ENCODE data around the gene ACER3. TPM values are rescaled to one million over a fixed set of nuclear protein-coding genes. Genes with fewer than 3 reads are reported as not detected.
"Not testable (repeated sequence)": the region's sequence is repeated elsewhere in the genome, so short reads cannot be mapped to it uniquely, and the experiment has no call there.

ACER3 gene
- total RNA-seq, 1 donor from 2014 or later: 14.7 TPM

- DNase-seq (ENCODE audit: low spot score, unreplicated experiment): no peak
- H3K27ac Mint-ChIP-seq: no peak overlapping the region
- TF ChIP-seq, protein P1, sequence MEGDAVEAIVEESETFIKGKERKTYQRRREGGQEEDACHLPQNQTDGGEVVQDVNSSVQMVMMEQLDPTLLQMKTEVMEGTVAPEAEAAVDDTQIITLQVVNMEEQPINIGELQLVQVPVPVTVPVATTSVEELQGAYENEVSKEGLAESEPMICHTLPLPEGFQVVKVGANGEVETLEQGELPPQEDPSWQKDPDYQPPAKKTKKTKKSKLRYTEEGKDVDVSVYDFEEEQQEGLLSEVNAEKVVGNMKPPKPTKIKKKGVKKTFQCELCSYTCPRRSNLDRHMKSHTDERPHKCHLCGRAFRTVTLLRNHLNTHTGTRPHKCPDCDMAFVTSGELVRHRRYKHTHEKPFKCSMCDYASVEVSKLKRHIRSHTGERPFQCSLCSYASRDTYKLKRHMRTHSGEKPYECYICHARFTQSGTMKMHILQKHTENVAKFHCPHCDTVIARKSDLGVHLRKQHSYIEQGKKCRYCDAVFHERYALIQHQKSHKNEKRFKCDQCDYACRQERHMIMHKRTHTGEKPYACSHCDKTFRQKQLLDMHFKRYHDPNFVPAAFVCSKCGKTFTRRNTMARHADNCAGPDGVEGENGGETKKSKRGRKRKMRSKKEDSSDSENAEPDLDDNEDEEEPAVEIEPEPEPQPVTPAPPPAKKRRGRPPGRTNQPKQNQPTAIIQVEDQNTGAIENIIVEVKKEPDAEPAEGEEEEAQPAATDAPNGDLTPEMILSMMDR (IDR thresholded peaks at IDR 0.05; ENCODE audit: unreplicated experiment): no peak
- H3K36me3 Mint-ChIP-seq (ENCODE audit: insufficient read depth): no peaks in the 10 kb centered on the region
- H3K27me3 Mint-ChIP-seq: peaks cover 6% of the 10 kb centered on the region
- H3K9me3 Mint-ChIP-seq (ENCODE audit: low read depth): no peaks in the 10 kb centered on the region
- no peak overlapping the region for H3K4me3 Mint-ChIP-seq (ENCODE audit: low read depth)
- peaks cover 3% of the 10 kb centered on the region for H3K4me1 Mint-ChIP-seq (ENCODE audit: low read depth)
These were observed 11.3 kb upstream of the ACER3 start for GRCh38 chr11:76849376-76849775.

- Mint-ChIP-seq H3K4me1 (ENCODE audit: low read depth) (peaks cover 3% of the 10 kb centered on the region), H3K4me3 (ENCODE audit: low read depth) (no peak overlapping the region), H3K27me3 (peaks cover 6% of the 10 kb centered on the region), H3K36me3 (ENCODE audit: insufficient read depth) (no peaks in the 10 kb centered on the region), H3K9me3 (ENCODE audit: low read depth) (no peaks in the 10 kb centered on the region), H3K27ac (no peak overlapping the region)
- TF ChIP-seq, protein P1 (IDR thresholded peaks at IDR 0.05; ENCODE audit: unreplicated experiment): no peak
- DNase-seq (ENCODE audit: low spot score, unreplicated experiment): no peak
These were observed 10.6 kb upstream of the ACER3 start for GRCh38 chr11:76850130-76850529.

DNA sequence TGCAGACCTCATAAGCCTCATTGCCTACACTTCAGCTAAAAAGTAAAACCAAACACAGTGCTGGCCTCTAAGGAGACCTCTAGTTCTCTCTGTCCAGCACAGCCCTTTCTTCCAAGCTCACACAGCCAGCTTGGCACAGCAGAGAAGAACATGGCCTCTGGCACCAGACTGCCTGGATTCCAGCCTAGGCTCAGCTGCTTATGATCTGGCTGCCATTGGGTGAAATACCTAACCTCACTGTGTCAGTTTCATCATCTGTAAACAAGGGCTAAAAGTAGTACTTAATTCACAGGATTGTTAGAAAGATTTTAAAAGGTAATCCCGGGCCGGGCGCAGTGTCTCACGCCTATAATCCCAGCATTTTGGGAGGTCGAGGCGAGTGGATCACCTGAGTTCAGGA lies 9.9 kb upstream of the ACER3 start:
- peaks cover 3% of the 10 kb centered on the region for H3K4me1 Mint-ChIP-seq (ENCODE audit: low read depth)
- no peak overlapping the region for H3K4me3 Mint-ChIP-seq (ENCODE audit: low read depth)
- TF ChIP-seq, protein P1 (IDR thresholded peaks at IDR 0.05; ENCODE audit: unreplicated experiment): no peak
- peaks cover 6% of the 10 kb centered on the region for H3K27me3 Mint-ChIP-seq
- no peak for DNase-seq (ENCODE audit: low spot score, unreplicated experiment)
- no peaks in the 10 kb centered on the region for H3K9me3 Mint-ChIP-seq (ENCODE audit: low read depth)
- no peaks in the 10 kb centered on the region for H3K36me3 Mint-ChIP-seq (ENCODE audit: insufficient read depth)
- H3K27ac Mint-ChIP-seq: no peak overlapping the region

GRCh38 chr11:76854709-76855108 lies 6.0 kb upstream of the ACER3 start:
- no peaks in the 10 kb centered on the region for H3K9me3 Mint-ChIP-seq (ENCODE audit: low read depth)
- H3K36me3 Mint-ChIP-seq (ENCODE audit: insufficient read depth): no peaks in the 10 kb centered on the region
- no peak overlapping the region for H3K27ac Mint-ChIP-seq
- no peaks in the 10 kb centered on the region for H3K27me3 Mint-ChIP-seq
- TF ChIP-seq, protein P1 (IDR thresholded peaks at IDR 0.05; ENCODE audit: unreplicated experiment): no peak
- DNase-seq (ENCODE audit: low spot score, unreplicated experiment): no peak
- no peak overlapping the region for H3K4me3 Mint-ChIP-seq (ENCODE audit: low read depth)
- H3K4me1 Mint-ChIP-seq (ENCODE audit: low read depth): no peaks in the 10 kb centered on the region

DNA sequence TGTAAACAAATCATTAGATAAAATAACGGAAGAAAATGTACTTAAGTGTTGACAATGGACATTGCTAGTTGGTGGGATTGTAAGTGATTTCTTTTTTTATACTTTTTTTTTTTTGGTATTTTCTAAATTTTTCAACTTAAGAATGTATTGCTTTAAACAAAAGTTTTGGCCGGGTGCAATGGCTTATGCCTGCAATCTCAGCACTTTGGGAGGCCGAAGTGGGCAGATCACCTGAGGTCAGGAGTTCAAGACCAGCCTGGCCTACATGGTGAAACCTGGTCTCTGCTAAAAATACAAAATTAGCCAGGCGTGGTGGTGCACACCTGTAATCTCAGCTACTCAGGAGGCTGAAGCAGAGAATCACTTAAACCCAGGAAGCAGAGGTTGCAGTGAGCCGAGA lies 5.0 kb upstream of the ACER3 start:
- not testable (repeated sequence) for H3K27me3 Mint-ChIP-seq; H3K36me3 Mint-ChIP-seq (ENCODE audit: insufficient read depth); DNase-seq (ENCODE audit: low spot score, unreplicated experiment); H3K4me3 Mint-ChIP-seq (ENCODE audit: low read depth); H3K9me3 Mint-ChIP-seq (ENCODE audit: low read depth); H3K27ac Mint-ChIP-seq; H3K4me1 Mint-ChIP-seq (ENCODE audit: low read depth)

GRCh38 chr11:76856106-76856505 lies 4.6 kb upstream of the ACER3 start:
- Mint-ChIP-seq H3K4me3 (ENCODE audit: low read depth) (no peak overlapping the region), H3K4me1 (ENCODE audit: low read depth) (no peaks in the 10 kb centered on the region), H3K27ac (no peak overlapping the region), H3K9me3 (ENCODE audit: low read depth) (no peaks in the 10 kb centered on the region), H3K27me3 (no peaks in the 10 kb centered on the region), H3K36me3 (ENCODE audit: insufficient read depth) (no peaks in the 10 kb centered on the region)
- no peak for DNase-seq (ENCODE audit: low spot score, unreplicated experiment)
- TF ChIP-seq, protein P1 (IDR thresholded peaks at IDR 0.05; ENCODE audit: unreplicated experiment): no peak

Data from progenitor cell of endocrine pancreas (in vitro differentiated cells).